ENCODE measurements around the gene GFER.
"Not testable (repeated sequence)": the region's sequence is repeated elsewhere in the genome, so short reads cannot be mapped to it uniquely, and the experiment has no call there.

The GFER gene

DNA sequence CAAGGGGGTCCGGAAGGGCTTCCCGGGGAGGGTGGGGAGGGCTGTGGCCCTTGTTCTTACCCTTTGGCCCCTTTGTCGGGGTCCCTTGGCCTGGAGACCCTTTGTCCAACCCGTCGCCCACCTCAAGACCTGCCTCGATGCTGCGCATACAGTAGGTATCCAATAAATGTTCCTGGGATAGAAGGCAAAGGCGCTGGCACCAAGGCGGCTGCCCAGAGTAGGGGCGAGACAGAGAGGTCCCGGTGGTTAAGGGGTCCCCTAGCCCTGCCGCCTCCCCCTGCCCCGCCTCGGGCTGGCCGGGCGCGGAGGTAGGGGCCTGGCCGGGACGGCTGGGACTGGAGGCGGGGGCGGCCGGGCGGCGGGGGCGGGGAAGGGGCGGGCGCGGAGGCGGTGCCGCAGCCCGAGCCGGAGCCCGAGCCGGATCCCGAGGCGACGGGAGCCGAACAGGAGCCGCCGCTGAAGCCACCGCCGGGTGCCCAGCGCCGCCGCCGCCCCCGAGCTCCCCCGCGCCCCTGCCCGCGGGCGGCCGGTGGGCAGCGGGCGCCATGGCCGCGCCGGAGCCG, 42.5 kb downstream of the GFER start, which contains the start of gene NHERF2:
Gene NHERF2, plus strand, starts transcription at position 442 of the 563 bp plus-strand sequence. Its CDS starts 104 bp downstream, at position 546.
- no peak for DNase-seq (ENCODE audit: low read depth in 3 of 3)

DNA sequence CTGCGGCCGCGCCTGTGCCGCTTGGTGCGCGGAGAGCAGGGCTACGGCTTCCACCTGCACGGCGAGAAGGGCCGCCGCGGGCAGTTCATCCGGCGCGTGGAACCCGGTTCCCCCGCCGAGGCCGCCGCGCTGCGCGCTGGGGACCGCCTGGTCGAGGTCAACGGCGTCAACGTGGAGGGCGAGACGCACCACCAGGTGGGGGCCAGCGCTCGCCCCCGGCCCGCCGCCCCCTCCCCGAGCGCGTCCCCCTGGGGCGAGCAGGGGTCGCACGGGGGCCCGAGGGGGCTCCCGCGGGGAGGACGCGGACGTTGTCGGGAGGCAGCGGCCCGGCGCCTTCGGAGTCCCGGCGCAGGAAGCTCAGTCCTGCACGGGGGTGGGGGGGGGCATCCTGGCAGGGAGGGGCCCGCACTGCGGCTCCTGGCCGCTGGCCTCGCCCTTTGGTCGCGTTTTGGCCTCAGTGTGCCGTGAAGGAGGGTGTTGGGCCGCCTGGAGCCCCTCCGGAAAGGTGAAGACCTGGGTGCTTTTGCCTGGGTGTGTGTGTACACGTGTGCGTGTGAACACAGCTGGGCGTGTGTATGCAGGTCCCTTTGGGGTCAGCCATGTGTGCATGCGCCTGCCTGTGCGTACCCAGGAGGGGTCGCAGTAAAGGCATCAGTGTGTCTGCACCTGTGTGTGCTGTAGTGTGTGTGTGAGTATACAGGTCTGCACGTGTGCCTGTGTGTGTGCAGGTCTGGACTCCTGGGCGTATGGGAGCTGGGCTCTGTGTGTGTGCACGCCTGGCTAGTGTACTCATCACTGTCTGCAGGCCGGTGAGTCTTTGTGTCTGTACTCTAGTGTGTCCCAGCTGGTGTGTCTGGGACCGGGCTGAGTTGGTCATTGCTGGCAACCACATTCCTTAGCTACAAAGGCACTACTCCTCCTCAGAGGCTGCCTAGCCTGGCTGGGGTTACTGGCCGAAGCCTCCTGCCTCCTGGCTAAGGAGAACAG, 43.3 kb downstream of the GFER start:
- DNase-seq (ENCODE audit: low read depth in 3 of 3), result no peak

DNA sequence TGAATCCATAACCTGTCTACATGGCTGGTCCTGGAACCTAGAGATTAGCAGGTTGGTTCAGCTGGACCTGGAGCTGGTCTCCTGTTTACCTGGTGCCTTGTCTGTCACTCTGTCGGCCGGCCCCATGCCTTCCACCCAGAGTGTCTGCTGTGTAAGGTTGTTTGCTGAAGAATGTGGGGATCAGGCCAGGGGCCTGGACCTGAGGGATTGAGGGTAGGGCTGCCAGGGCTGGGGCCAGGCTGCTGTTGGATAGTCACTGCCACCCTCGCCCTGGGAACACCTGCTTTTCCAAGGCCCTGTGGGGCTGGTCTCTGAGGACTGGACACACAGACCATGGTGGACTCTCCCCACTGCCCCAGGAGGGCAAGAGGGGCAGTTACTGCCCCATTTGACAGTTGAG, 44.2 kb downstream of the GFER start:
- no peak for DNase-seq (ENCODE audit: low read depth in 3 of 3)

DNA sequence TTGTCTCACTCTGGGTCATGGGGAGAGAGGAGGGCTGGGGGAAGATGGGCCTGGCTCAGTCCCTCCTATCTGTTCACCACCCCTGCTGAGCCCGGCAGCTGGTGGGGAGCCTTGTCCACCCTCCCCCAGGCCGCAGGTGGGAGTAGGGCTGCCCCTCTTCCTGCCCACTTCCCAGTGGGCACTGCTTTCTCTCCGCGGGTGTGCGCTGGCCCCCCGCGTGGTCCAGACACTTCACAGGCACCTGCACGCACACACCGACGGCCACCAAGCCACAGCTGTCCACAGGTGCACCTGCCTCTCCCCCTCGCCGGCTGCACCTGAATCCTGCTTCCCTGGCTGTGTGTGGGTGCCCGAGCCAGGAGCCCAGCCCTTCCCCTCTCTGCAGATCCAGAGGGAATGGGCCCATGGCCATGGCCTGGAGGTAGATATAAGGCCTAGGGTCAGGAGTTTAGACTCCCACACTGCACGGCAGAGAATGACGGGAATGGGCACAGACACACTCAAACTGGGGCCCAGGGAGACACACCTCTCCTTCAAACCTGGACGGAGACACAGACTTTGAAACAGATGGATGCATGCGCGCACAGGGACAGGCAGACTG, 44.7 kb downstream of the GFER start:
- no peak for DNase-seq (ENCODE audit: low read depth in 3 of 3)

DNA sequence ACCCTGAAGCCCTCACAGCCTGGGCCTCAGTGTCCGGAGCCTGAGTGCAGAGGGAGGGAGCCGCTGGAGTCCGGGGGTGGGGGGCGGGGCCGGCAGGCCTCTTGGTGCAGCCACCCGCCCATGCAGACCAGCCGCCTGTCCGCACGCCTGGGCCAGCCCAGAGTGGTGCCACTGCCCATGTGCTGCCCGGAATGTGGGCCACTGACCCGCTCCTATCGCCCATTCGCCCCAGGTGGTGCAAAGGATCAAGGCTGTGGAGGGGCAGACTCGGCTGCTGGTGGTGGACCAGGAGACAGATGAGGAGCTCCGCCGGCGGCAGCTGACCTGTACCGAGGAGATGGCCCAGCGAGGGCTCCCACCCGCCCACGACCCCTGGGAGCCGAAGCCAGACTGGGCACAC, 45.4 kb downstream of the GFER start:
- no peak for DNase-seq (ENCODE audit: low read depth in 3 of 3)

DNA sequence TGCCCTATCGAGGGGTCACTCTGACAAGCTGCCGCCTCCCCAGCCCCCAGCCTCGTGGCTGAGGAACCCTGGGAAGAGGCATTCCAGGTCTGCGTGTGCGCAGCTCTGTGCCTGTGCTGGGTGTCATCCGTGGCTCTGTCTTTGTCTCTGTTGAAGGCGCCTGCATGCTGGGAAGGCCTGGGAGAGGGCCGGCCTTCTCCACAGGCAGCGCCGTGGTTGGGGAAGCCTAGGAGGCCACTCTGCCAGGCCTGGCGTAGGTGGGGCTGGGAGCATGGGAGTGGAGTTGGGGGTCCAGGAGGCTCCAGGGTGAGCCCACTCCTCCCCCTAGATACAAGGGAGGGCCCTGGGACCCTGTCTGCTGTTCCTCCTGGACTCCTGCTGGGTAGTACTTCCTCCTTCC, 46.0 kb downstream of the GFER start:
- DNase-seq (ENCODE audit: low read depth in 3 of 3), result no peak

DNA sequence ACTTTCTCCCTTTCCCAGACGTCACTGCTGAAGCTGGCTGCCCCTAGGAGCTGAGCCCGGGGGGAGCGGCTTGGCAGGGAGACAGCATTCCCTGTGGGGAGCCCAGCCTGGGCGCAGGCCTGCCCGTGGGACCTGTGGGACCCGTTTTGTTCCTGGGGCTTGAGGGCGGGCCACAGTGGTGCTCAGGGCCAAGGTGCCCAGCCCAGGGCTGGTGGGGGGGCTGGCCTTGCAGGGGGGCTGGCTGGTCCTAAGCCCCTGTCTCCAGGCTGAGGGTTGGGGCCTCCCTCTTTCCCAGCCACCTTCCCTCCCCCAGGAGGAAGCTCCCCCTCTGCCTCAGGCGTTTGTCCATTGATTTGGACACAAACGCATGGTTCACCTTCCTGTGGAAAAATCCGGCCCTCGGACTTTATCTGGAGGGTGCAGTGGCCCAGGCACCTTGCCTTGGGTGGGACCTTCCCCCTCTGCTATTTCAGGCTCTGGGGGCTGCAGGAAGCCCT, 47.1 kb downstream of the GFER start:
- no peak for DNase-seq (ENCODE audit: low read depth in 3 of 3)

DNA sequence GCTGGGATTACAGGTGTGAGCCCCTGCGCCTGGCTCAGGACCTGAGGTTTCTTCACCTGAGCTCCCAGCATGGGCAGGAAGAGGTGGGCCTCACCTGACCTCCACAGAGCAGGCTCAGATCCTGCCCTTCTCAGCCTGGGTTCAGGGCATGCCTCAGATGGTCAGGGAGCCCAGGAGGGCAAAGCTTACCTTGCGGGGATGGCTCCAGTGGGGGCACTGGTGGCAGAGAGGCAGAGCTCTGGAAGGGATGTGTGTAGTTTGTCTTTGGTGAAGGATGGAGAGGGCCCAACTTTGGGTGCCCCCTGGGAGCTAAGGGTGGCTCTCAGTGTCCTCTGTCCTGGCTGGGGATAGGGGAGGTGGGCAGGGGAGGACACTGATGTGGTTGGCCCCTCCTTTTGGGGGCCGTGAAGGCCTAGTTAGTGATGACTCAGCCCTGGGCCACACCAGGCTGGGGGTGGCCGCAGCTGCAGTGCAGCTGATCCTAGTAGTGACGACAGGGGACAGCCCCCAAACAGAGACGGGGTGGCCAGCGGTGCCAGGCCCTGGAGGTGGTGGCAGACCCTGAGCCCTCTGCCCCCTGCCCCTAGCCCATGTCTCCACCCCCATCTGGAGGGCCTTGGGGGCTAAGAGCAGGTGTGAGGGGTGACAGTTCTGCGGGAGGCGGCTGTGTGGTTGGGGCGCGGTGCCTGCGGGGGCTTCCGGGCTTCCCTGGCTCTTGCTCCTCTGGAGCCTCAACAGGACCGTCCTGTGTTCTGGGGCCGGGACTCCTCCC, 48.5 kb downstream of the GFER start:
- no peak for DNase-seq (ENCODE audit: low read depth in 3 of 3)

DNA sequence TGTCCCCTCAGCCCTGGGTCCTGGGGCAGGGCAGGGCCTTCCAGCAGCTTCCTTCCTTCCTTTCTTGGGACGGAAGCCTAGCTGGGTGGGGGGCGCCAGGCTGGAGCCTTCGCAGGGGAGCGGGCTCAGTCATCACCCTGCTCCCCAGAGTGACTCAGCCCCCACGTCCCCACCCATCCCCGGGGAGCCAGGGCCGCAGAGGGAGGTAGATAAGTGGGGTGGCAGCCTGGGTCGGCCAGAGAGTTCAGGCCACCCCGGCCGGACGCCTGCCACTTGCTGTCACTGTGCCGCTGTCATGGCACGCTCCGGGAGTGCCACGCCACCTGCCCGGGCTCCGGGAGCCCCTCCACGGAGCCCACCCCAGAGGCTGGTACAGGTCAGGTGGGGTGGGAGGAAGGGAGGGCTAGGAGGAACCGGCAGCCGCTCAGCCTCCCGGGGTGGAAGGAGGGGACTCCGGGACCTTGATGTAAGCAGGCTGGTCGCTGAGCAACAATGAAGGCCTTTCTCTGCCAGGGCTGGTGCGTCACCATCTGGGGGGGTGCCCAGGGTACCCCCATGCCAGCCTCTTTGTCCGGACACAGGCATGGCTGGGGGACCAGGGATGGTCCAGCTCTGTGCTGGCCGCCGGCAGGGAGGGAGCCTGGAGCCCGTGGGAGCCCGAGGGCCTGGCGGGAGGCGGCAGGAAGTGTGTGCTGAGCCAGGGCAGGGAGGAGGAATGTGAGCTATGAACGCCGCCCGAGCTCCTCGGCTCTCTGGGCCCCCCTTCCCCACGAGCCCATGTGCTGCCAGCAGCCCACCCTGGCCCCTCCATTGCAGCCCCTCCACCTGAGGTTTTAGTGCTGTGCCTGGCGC, 49.3 kb downstream of the GFER start:
- no peak for DNase-seq (ENCODE audit: low read depth in 3 of 3)

DNA sequence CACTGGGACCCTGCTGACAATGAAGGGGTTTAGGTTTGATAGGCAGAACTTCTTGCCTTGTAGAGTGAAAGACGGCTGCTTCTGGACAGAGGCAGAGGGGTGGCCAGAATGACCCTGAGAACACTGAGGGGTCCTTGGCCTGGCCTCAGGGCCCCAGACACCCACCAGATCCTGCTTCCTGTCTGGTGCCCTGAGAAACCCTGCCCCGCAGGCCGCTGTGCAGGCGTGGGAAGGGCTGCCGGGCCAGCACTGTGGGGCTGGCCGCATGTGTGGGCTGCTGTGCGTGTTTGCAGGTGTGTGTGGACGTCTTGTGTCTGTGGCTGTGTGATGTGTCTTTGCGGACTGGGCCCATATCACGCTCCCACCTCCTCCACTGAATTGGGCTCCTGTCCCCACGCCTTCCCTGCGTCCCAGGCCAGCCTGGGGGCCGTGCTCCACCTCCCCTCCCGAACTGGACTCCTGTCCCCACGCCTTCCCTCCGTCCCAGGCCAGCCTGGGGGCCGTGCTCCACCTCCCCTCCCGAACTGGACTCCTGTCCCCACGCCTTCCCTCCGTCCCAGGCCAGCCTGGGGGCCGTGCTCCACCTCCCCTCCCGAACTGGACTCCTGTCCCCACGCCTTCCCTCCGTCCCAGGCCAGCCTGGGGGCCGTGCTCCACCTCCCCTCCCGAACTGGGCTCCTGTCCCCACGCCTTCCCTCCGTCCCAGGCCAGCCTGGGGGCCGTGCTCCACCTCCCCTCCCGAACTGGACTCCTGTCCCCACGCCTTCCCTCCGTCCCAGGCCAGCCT, 50.1 kb downstream of the GFER start:
- DNase-seq (ENCODE audit: low read depth in 3 of 3), result not testable (repeated sequence)

DNA sequence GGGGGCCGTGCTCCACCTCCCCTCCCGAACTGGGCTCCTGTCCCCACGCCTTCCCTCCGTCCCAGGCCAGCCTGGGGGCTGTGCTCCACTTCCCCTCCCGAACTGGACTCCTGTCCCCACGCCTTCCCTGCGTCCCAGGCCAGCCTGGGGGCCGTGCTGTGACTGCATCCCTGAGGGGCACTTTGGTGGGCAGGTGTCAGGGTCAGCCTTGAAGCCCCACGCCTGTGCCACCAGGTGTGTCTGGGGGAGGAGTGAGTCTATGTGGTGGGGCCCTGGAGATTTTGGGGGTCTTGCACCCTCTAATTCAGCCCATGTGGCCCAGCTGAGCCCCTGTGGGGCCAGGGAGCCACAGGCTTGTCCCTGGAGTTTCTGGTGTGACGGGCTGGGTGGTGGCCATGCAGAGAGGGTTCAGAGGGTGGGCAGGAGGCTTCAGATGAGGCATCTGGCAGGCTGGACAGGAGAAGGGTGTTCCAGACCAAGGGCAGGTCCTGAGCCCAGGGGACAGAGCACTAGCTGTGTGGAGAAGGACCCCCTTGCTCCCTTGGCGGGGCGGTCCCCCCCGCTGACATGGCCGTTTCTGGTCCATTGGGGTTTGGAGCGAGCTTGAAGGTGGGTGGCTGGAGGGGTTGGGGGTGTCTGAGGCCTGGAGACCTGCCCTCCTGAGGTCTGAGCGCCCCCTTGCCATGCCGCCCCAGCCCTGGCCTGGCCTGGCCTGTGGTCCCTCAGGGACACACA, 50.9 kb downstream of the GFER start:
- no peak for DNase-seq (ENCODE audit: low read depth in 3 of 3)

DNA sequence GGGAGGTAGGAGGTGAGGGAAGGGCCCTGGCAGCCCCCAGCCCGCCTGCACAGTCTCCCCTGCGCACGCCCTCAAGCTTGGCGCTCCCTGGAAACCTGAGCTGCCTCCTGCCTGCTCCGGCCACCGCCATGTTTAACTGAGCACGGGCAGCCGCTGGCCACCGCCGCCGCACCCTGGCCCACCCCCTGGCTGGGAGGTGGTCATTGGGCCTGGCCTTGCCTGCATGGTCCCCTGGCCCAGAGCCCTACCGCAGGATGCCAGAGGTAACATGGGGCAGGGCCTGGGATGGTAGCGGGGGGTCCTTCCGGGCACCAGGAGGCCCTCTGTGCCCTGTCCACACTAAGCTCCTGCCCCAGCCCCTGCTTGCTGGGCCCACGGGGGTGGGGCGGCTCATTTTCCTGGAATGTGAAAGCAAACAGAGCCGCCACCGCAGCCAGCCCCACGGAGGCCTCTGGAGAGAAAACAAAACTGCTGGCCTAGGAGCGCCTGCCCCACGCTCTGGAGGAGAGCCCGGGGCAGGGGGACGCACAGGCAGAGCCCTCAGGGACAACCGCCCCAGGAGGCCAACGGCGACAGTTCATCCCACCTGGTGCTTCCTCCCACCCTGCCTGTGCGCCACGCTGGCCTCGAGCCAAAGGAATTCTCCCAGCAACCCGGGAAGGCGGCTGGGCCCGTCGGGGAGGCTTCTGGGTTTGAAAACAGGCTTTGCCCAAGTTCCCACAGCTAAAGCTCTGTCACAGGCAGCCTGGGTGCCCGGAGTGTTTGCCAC, 51.6 kb downstream of the GFER start:
- DNase-seq (ENCODE audit: low read depth in 3 of 3), result no peak

DNA sequence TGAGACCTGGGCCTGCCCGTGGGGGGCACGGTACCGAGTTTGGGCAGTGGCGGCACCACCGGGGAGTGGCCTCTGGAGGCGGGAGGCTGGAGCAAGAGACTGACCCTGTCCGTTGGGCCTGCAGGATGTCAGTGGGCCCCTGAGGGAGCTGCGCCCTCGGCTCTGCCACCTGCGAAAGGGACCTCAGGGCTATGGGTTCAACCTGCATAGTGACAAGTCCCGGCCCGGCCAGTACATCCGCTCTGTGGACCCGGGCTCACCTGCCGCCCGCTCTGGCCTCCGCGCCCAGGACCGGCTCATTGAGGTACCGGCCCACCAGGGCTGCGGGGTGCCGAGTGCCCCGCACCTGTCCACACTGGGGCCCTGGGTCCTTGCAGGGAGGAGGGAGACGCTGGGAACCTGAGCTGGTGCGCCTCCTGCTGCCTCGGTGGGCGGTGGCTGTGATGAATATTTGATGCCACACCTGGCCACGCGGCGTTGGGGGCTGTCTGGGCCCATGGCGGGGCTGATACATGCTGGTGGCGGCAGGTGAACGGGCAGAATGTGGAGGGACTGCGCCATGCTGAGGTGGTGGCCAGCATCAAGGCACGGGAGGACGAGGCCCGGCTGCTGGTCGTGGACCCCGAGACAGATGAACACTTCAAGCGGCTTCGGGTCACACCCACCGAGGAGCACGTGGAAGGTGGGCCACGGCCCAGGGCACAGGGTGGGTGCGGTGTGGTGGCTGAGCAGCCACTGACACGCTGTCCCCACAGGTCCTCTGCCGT, 52.4 kb downstream of the GFER start:
- no peak for DNase-seq (ENCODE audit: low read depth in 3 of 3)

DNA sequence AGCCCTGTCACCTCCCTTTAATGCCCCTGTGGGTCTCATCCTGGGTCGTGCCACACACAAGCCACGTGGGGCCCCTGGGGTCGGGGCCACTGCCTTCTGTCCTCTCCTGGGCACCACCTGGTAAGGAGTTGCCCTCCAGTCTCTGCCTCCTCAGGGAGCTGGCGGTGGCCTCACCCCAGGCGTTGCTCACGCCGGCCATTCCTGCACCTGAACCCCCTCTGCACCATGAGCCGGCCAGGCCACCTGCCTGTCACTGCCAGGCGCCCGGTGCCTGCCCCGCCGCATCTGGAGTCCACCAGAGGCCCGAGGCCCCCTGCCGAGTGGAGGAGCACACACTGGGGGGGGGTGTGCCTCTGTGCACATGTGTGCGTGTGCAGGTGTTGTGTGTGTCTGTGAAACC, 53.1 kb downstream of the GFER start:
- no peak for DNase-seq (ENCODE audit: low read depth in 3 of 3)
